RWPE1 (cell line): ENCODE measurements around the gene C15orf61.

Experiments used
- CTCF ChIA-PET: fragments of 350-600 bp; sonication (Branson Sonifier 250); formaldehyde crosslinking; extraction: SDS; loops from one replicate; lab custom pipeline; 2021; lab: Yijun Ruan, JAX
- POLR2A ChIA-PET: fragments of 400-600 bp; formaldehyde crosslinking; extraction: SDS; loops from one replicate; lab custom pipeline; 2020; ENCODE audit warnings: antibody characterized with exemption; ENCODE audit not compliant: low non-redundant PET; lab: Yijun Ruan, JAX
- DNase-seq: peaks from one replicate; pipeline ENCODE4 v3.0.0; 2012; ENCODE audit warnings: low spot score
- H3K27ac ChIP-seq: fragments of 450-650 bp; 2 replicates; pipeline ENCODE4 v1.5.1; 2017
- CTCF ChIP-seq: fragments of 450-650 bp; conservative IDR thresholded peaks from 2 replicates; pipeline ENCODE4 v1.5.1; 2017; ENCODE audit warnings: low read depth, mild to moderate bottlenecking

C15orf61 gene

GRCh38 chr15:67548236-67548852, 27.4 kb downstream of the C15orf61 start:
- POLR2A ChIA-PET = no interaction called here
- no peak for TF ChIP-seq CTCF
- no peak overlapping the region for H3K27ac ChIP-seq
- no peak for DNase-seq
- CTCF ChIA-PET = no interaction called here

- no peak for TF ChIP-seq CTCF
- CTCF ChIA-PET = no interaction called here
- no peak for DNase-seq
- H3K27ac ChIP-seq = no peak overlapping the region
- POLR2A ChIA-PET = no interaction called here
Measured at GRCh38 chr15:67548862-67549651, 28.1 kb downstream of the C15orf61 start.

GRCh38 chr15:67549736-67550135, 28.8 kb downstream of the C15orf61 start:
- no peak for TF ChIP-seq CTCF
- no peak for DNase-seq
- ChIA-PET CTCF (no interaction called here), POLR2A (no interaction called here)
- H3K27ac ChIP-seq = no peak overlapping the region

- DNase-seq = no peak
- TF ChIP-seq CTCF = no peak
- ChIA-PET POLR2A (no interaction called here), CTCF (no interaction called here)
- H3K27ac ChIP-seq = no peak overlapping the region
Measured at GRCh38 chr15:67550522-67550921, 29.6 kb downstream of the C15orf61 start.

GRCh38 chr15:67551207-67551743, 30.3 kb downstream of the C15orf61 start:
- CTCF ChIA-PET = no interaction called here
- TF ChIP-seq CTCF = no peak
- no peak for DNase-seq
- POLR2A ChIA-PET = no interaction called here
- H3K27ac ChIP-seq = no peak overlapping the region

DNA sequence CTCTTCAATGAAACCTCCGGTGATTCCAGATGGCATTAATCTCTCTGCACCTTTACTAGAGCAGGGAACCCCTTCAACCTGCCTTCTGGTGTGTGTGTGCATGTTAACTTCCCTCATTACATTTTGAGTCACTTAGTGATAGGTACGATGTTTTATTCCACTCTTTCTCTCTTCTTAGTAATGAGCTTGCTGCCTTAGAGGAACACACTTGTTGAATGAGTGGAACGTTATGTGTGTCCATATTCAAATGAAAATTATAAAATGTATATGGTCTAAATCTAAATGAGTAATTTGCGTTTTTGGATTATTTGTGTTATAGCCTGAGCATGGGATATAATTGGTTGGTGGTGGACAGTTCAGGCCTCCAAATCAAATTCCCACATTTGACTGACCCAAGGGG, 33.6 kb downstream of the C15orf61 start:
- CTCF ChIA-PET = no interaction called here
- no peak for TF ChIP-seq CTCF
- no peak overlapping the region for H3K27ac ChIP-seq
- POLR2A ChIA-PET = no interaction called here
- no peak for DNase-seq
